Retinal pigment epithelial cell (primary cell): ENCODE data around the gene ARID4B.

Source experiments
- DNase-seq: peaks from one replicate; pipeline ENCODE4 v3.0.0-alpha.2; 2010; ENCODE audit warnings: low read depth
- H3K4me3 ChIP-seq: 2 replicates; pipeline ENCODE4 v1.5.1; 2011; ENCODE audit warnings: mild to moderate bottlenecking, low read length, control low read depth, moderate library complexity
- TF ChIP-seq, protein P1 (sequence below): conservative IDR thresholded peaks from 2 replicates; pipeline ENCODE4 v1.5.1; 2011; ENCODE audit warnings: low read depth, low read length, control low read depth, inconsistent platforms

The ARID4B gene

DNA sequence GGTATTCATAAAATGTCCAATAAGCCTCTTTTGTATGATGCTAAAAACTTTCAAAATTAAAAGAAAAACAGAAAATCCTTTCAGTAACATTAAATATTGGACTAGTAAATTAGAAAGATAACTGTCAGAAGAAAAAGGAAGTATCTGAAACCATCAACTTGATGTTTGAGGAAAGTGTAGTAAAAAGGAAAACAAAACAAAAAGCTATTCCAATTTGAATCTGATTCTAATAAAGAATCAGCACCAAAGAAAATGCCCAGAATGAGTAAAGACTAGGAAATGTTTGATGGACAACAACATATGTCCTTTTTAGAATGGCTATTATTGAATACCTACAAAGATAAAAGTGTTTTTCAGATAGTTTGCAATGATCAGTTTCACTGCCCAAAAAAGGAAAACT is 87.0 kb downstream of the ARID4B start:
- H3K4me3 ChIP-seq, result no peak overlapping the region
- no peak for DNase-seq
- TF ChIP-seq, protein P1, sequence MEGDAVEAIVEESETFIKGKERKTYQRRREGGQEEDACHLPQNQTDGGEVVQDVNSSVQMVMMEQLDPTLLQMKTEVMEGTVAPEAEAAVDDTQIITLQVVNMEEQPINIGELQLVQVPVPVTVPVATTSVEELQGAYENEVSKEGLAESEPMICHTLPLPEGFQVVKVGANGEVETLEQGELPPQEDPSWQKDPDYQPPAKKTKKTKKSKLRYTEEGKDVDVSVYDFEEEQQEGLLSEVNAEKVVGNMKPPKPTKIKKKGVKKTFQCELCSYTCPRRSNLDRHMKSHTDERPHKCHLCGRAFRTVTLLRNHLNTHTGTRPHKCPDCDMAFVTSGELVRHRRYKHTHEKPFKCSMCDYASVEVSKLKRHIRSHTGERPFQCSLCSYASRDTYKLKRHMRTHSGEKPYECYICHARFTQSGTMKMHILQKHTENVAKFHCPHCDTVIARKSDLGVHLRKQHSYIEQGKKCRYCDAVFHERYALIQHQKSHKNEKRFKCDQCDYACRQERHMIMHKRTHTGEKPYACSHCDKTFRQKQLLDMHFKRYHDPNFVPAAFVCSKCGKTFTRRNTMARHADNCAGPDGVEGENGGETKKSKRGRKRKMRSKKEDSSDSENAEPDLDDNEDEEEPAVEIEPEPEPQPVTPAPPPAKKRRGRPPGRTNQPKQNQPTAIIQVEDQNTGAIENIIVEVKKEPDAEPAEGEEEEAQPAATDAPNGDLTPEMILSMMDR, result no peak

DNA sequence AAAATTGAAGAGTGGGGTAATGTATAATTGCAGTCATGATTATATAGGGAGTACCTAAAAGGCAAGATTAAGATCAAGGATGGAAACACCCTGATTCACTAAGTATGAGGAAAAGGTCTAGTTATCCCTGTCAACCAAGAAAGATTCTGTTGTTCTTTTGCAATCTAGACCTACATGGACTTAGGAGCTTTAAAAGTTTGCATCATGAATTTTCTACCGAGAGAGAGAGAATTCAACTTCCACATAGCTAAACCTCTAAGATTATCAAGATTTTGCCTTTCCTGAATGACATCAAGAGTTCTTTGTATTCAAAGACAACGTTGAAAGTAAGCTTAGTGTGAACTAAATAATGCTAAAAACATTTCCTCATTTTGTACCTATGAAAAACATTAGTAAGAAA is 88.1 kb downstream of the ARID4B start:
- no peak overlapping the region for H3K4me3 ChIP-seq
- DNase-seq, result no peak
- TF ChIP-seq, protein P1, result no peak

DNA sequence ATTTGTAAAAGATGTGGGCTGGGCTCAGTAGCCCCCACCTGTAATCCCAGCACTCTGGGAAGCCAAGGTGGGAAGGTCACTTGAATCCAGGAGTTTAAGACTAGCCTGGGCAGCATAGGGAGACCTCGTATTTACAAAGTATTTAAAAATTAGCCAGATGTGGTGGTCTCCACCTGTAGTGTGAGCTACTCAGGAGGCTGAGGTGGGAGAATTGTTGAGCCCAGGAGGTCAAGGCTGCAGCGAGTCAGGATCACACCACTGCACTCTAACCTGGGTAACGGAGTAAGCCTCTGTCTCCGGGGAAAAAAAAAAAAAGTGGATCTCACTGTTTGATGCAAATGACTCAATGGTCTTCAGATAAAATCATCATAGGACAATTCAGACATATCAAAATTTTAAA is 89.4 kb downstream of the ARID4B start:
- TF ChIP-seq, protein P1, result no peak
- no peak overlapping the region for H3K4me3 ChIP-seq
- no peak for DNase-seq

DNA sequence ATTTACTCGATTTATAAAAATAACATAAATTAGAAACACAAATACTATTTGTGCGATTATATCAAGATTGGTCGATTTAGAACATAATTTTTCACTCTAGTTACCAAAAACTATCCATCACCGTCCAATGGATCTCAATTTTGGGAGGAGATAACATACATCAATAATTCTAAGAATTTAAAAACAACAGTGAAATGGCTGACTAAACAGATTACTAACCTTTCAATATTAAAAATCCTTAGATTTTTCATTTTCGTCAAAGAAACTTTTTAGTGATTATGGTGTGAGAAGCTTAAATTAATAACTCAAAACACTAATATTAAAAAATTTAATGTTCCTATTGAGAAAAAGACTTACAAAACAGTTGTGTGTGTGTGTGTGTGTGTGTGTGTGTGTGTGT is 91.9 kb downstream of the ARID4B start:
- no peak for DNase-seq
- TF ChIP-seq, protein P1, result no peak
- H3K4me3 ChIP-seq, result no peak overlapping the region

DNA sequence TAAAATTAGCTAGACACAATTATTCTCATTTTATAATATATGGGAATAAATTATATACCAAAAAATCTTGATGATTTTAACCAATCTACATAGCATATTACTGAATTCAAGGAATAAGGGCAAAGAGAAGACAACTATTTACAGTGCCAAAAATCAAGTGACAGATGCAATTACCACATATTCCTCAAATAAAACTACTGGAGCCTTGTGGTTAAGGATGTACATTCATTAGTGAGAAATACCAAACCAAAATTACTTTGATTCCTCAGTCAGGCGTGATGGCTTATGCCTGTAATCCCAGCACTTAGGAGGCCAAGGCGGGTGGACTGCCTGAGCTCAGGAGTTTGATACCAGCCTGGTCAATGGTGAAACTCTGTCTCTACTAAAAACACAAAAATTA is 98.1 kb downstream of the ARID4B start:
- no peak overlapping the region for H3K4me3 ChIP-seq
- DNase-seq, result peak; percentile 33
- TF ChIP-seq, protein P1, result no peak

DNA sequence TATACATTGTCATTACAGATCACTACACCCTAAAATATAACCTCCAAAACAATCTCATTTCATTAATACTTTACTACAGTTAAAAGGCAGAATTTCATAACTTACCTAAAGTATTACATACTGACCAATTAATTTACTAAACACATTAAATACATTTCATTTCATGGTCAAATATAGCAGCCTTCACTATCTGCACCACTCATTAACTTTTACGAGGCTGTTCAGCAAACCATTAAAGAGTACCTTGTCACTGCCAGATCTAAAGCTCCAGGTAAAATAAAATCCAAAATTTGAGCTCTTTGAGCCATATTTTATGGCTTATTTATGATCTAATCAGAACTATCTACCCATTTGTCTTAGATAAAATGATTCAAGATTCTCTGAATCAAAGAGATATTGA is 100.6 kb downstream of the ARID4B start:
- no peak for DNase-seq
- no peak overlapping the region for H3K4me3 ChIP-seq
- TF ChIP-seq, protein P1, result no peak

DNA sequence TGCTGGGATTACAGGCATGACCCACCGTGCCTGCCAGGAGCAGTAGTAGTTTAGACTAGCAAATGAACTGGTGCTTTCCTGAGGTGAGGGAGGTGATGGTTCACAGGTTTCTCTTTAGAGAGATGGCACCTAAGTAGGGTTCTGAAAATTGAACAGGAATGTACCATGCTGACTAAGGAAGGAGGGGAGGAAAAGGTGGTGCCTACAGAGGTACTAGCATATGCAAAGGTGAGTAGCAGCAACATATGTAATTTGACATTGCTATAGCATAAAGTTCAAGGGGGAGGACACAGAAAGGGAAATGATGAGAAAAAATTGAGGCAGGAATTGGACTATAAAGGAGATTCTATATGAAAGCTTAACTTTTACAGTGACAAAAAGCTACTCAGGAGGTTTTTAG is 101.0 kb downstream of the ARID4B start:
- DNase-seq, result no peak
- H3K4me3 ChIP-seq, result no peak overlapping the region
- TF ChIP-seq, protein P1, result no peak
